NT2/D1 (cell line): ENCODE data around the gene PKHD1.

Experiments used
- DNase-seq: peaks from one replicate; pipeline ENCODE4 v3.0.0-alpha.2; 2011; ENCODE audit warnings: low read depth, low spot score
- H3K27me3 ChIP-seq: 2 replicates; pipeline ENCODE4 v1.6.0; 2011; ENCODE audit warnings: mild to moderate bottlenecking; ENCODE audit not compliant: insufficient read length, insufficient read depth
- H3K36me3 ChIP-seq: 2 replicates; pipeline ENCODE4 v1.6.1; 2011; ENCODE audit warnings: mild to moderate bottlenecking, low read length, mixed read lengths; ENCODE audit not compliant: insufficient read depth, insufficient read length
- H3K4me1 ChIP-seq: 2 replicates; pipeline ENCODE4 v1.5.1; 2011; ENCODE audit not compliant: insufficient read depth, insufficient read length
- H3K4me3 ChIP-seq: 2 replicates; pipeline ENCODE4 v1.5.1; 2011; ENCODE audit warnings: low read depth; ENCODE audit not compliant: insufficient read length
- H3K9ac ChIP-seq: 2 replicates; pipeline ENCODE4 v1.6.0; 2011; ENCODE audit warnings: low read depth; ENCODE audit not compliant: insufficient read length
- H3K9me3 ChIP-seq: 2 replicates; pipeline ENCODE4 v1.5.1; 2011; ENCODE audit warnings: mild to moderate bottlenecking, low read length; ENCODE audit not compliant: insufficient read depth
- SUZ12 ChIP-seq: IDR thresholded peaks from 2 replicates; pipeline ENCODE4 v1.6.1; 2011; ENCODE audit not compliant: insufficient read length, insufficient read depth; ENCODE audit errors: extremely low read depth
- YY1 ChIP-seq: IDR thresholded peaks from 2 replicates; pipeline ENCODE4 v1.6.1; 2011; ENCODE audit not compliant: insufficient read length, insufficient read depth
- ZNF274 ChIP-seq: IDR thresholded peaks from 2 replicates; pipeline ENCODE4 v1.6.1; 2011; ENCODE audit warnings: mild to moderate bottlenecking, low read depth, low read length

PKHD1 gene, protein sequence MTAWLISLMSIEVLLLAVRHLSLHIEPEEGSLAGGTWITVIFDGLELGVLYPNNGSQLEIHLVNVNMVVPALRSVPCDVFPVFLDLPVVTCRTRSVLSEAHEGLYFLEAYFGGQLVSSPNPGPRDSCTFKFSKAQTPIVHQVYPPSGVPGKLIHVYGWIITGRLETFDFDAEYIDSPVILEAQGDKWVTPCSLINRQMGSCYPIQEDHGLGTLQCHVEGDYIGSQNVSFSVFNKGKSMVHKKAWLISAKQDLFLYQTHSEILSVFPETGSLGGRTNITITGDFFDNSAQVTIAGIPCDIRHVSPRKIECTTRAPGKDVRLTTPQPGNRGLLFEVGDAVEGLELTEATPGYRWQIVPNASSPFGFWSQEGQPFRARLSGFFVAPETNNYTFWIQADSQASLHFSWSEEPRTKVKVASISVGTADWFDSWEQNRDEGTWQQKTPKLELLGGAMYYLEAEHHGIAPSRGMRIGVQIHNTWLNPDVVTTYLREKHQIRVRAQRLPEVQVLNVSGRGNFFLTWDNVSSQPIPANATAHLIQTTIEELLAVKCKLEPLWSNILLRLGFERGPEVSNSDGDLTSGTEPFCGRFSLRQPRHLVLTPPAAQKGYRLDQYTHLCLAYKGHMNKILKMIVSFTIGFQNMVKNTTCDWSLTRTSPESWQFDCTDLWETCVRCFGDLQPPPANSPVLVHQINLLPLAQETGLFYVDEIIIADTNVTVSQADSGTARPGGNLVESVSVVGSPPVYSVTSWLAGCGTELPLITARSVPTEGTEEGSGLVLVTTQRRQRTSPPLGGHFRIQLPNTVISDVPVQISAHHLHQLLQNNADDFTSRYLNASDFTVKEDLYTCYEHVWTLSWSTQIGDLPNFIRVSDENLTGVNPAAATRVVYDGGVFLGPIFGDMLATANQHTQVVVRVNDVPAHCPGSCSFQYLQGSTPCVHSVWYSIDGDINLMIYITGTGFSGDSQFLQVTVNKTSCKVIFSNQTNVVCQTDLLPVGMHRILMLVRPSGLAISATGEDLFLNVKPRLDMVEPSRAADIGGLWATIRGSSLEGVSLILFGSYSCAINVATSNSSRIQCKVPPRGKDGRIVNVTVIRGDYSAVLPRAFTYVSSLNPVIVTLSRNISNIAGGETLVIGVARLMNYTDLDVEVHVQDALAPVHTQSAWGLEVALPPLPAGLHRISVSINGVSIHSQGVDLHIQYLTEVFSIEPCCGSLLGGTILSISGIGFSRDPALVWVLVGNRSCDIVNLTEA (N-terminal part only)

GRCh38 chr6:52087498-52087999, at the start of gene PKHD1:
TSS of gene PKHD1 (minus strand) at chr6:52087613. CDS start at chr6:52084933, 2,680 bp downstream.
- DNase-seq, result no peak
- H3K4me3 ChIP-seq, result no peak within 1 kb of the TSS

GRCh38 chr6:52136934-52137467, 49.6 kb upstream of the PKHD1 start:
- Histone ChIP-seq H3K4me1 (no peaks in the 10 kb centered on the region), H3K9me3 (no peaks in the 10 kb centered on the region), H3K9ac (no peak overlapping the region), H3K4me3 (no peak overlapping the region), H3K36me3 (no peaks in the 10 kb centered on the region), H3K27me3 (no peaks in the 10 kb centered on the region)
- no peak for DNase-seq
- TF ChIP-seq ZNF274 (no peak), SUZ12 (no peak), YY1 (no peak)

More at GRCh38 chr6:52087498-52087999, at the start of gene PKHD1:
- no peaks in the 10 kb centered on the region for H3K9me3 ChIP-seq
- no peaks in the 10 kb centered on the region for H3K27me3 ChIP-seq
- no peaks in the 10 kb centered on the region for H3K36me3 ChIP-seq
- TF ChIP-seq ZNF274, result no peak
- TF ChIP-seq YY1, result no peak
- no peak for TF ChIP-seq SUZ12
- no peak within 1 kb of the TSS for H3K9ac ChIP-seq
- no peaks in the 10 kb centered on the region for H3K4me1 ChIP-seq

GRCh38 chr6:52136055-52136454, 48.6 kb upstream of the PKHD1 start:
- H3K9ac ChIP-seq, result no peak overlapping the region
- DNase-seq, result no peak
- no peak overlapping the region for H3K4me3 ChIP-seq
- TF ChIP-seq YY1 (no peak), SUZ12 (no peak), ZNF274 (no peak)
- no peaks in the 10 kb centered on the region for H3K36me3 ChIP-seq
- H3K27me3 ChIP-seq, result no peaks in the 10 kb centered on the region
- no peaks in the 10 kb centered on the region for H3K9me3 ChIP-seq
- no peaks in the 10 kb centered on the region for H3K4me1 ChIP-seq

GRCh38 chr6:52135217-52135616, 47.8 kb upstream of the PKHD1 start:
- DNase-seq, result no peak
- Histone ChIP-seq H3K4me1 (no peaks in the 10 kb centered on the region), H3K27me3 (no peaks in the 10 kb centered on the region), H3K9ac (no peak overlapping the region), H3K4me3 (no peak overlapping the region), H3K36me3 (no peaks in the 10 kb centered on the region), H3K9me3 (no peaks in the 10 kb centered on the region)
- TF ChIP-seq ZNF274 (no peak), SUZ12 (no peak), YY1 (no peak)

GRCh38 chr6:52134011-52134410, 46.6 kb upstream of the PKHD1 start:
- Histone ChIP-seq H3K4me1 (no peaks in the 10 kb centered on the region), H3K4me3 (no peak overlapping the region), H3K9me3 (no peaks in the 10 kb centered on the region), H3K36me3 (no peaks in the 10 kb centered on the region), H3K9ac (no peak overlapping the region), H3K27me3 (no peaks in the 10 kb centered on the region)
- TF ChIP-seq YY1, result no peak
- TF ChIP-seq SUZ12, result no peak
- no peak for TF ChIP-seq ZNF274
- no peak for DNase-seq

DNA sequence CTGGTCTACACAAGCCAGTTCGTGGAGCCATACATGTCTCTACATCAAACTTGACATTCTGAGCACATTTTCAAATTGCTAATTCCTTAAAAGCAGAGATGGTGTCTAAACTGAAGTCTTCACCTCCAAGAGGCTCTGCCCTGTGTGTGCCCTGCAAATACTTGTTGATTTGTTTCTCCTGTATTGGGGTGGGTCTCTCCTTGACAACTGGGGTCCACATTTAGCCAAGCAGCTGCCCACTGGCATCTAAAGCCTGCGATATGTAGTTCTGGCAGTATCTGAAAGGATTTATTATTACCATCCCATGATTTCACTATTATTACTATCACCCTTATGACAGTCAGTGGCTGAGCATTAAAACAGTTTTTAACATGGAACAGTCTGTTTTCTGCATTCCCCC, 45.9 kb upstream of the PKHD1 start:
- H3K4me1 ChIP-seq, result no peaks in the 10 kb centered on the region
- DNase-seq, result no peak
- TF ChIP-seq SUZ12 (no peak), ZNF274 (no peak), YY1 (no peak)
- H3K4me3 ChIP-seq, result no peak overlapping the region
- H3K9ac ChIP-seq, result no peak overlapping the region
- H3K9me3 ChIP-seq, result no peaks in the 10 kb centered on the region
- H3K36me3 ChIP-seq, result no peaks in the 10 kb centered on the region
- no peaks in the 10 kb centered on the region for H3K27me3 ChIP-seq
